ENCODE results near the gene IL2RA. TPM values are rescaled to one million over a fixed set of nuclear protein-coding genes. Genes with fewer than 3 reads are reported as not detected.

The IL2RA gene
- total RNA-seq, 1 experiment from 2014 or later: not detected

DNA sequence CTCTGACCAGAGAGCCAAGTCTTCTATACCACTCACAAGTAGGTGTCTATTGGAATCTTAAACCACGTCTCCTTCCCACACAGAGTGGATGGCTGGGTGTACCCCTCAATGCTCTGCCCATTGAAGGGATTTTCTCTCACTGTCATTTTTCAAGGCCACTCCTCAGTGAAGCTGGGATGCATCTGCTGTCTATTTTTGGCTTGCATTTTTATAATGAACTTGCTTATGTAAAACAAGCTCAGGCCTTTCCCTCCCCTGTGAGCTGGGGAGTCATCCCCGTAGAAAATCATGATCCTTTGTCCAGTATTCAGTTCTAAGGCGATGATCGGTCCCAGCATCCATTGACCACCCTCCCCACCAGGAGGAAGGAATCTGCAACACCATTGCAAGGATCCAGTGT, 16.9 kb upstream of the IL2RA start:
- Histone ChIP-seq H4K20me1 (ENCODE audit: control insufficient read depth, insufficient read depth, insufficient read length) (no peaks in the 10 kb centered on the region), H3K23ac (ENCODE audit: insufficient read length, low read depth, low read length) (no peak overlapping the region), H3K14ac (ENCODE audit: insufficient read depth, low read length) (no peak overlapping the region), H4K91ac (ENCODE audit: insufficient read length, low read depth, low read length) (no peak overlapping the region), H3K79me1 (ENCODE audit: insufficient read depth, low read depth, low read length, poor library complexity, severe bottlenecking) (no peaks in the 10 kb centered on the region), H3K9ac (ENCODE audit: extremely low read depth, insufficient read length, low read length) (no peak overlapping the region), H4K5ac (ENCODE audit: insufficient read length, low read depth, low read length) (no peak overlapping the region), H3K23me2 (ENCODE audit: insufficient read length, low read depth, low read length, poor library complexity, severe bottlenecking) (no peaks in the 10 kb centered on the region), H2AFZ (ENCODE audit: low read length) (no peak overlapping the region), H3K18ac (ENCODE audit: insufficient read length, low read depth, low read length) (no peak overlapping the region), H3K27ac (ENCODE audit: insufficient read length, low read depth, low read length) (no peak overlapping the region), H3K9me3 (ENCODE audit: control insufficient read depth, low read depth, low read length) (no peaks in the 10 kb centered on the region), H3K56ac (ENCODE audit: insufficient read length, low read depth, low read length) (no peak overlapping the region), H3K4me1 (ENCODE audit: insufficient read depth, low read length) (peaks cover 6% of the 10 kb centered on the region; the same call in 1 of the 2 replicates), H2BK20ac (ENCODE audit: low read depth, low read length, poor library complexity, severe bottlenecking) (no peak overlapping the region), H3K4me2 (ENCODE audit: insufficient read depth, insufficient read length, low read length) (no peak overlapping the region), H2BK15ac (ENCODE audit: low read depth, low read length) (no peak overlapping the region), H3K27me3 (ENCODE audit: insufficient read depth, low read length) (no peaks in the 10 kb centered on the region), H3T11ph (ENCODE audit: low read length) (no peak overlapping the region), H2AK5ac (ENCODE audit: insufficient read length, low read length) (no peak overlapping the region), H3K79me2 (ENCODE audit: insufficient read depth, low read length) (no peaks in the 10 kb centered on the region), H2BK12ac (ENCODE audit: insufficient read length, low read depth, low read length) (no peak overlapping the region), H2BK5ac (ENCODE audit: insufficient read length, low read length) (no peak overlapping the region), H3K4ac (ENCODE audit: low read depth, low read length) (no peak overlapping the region), H4K8ac (replicated peaks; ENCODE audit: insufficient read length, low read depth, low read length) (no peak overlapping the region), H2BK120ac (ENCODE audit: low read depth, low read length, poor library complexity, severe bottlenecking) (no peak overlapping the region)
- peaks cover 37% of the 10 kb centered on the region for H3K27me3 Mint-ChIP-seq (ENCODE audit: low read depth)
- peaks cover 2 to 5% of the 10 kb centered on the region in 2 experiments; a peak in 4 of 5 replicates for H3K9me3 Mint-ChIP-seq
- no peaks in the 10 kb centered on the region; a peak in 1 of 7 replicates for H3K36me3 Mint-ChIP-seq (ENCODE audit: insufficient read depth in 1 of 3, low read depth in 3 of 3)
- TF ChIP-seq, protein P1, sequence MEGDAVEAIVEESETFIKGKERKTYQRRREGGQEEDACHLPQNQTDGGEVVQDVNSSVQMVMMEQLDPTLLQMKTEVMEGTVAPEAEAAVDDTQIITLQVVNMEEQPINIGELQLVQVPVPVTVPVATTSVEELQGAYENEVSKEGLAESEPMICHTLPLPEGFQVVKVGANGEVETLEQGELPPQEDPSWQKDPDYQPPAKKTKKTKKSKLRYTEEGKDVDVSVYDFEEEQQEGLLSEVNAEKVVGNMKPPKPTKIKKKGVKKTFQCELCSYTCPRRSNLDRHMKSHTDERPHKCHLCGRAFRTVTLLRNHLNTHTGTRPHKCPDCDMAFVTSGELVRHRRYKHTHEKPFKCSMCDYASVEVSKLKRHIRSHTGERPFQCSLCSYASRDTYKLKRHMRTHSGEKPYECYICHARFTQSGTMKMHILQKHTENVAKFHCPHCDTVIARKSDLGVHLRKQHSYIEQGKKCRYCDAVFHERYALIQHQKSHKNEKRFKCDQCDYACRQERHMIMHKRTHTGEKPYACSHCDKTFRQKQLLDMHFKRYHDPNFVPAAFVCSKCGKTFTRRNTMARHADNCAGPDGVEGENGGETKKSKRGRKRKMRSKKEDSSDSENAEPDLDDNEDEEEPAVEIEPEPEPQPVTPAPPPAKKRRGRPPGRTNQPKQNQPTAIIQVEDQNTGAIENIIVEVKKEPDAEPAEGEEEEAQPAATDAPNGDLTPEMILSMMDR (conservative IDR thresholded peaks at IDR 0.05): no peak
- no CpG with 5 or more reads among the region's 4 CpGs for WGBS (ENCODE audit: extremely low coverage, insufficient read length, low lambda C conversion rate)
- H3K4me1 Mint-ChIP-seq: peaks cover 10 to 15% of the 10 kb centered on the region in 2 experiments
- no peak overlapping the region for H3K27ac Mint-ChIP-seq
- H3K4me3 Mint-ChIP-seq: no peak overlapping the region
- no peak for DNase-seq

All from H9 (cell line).